PC-3 (cell line): ENCODE data around the gene ZYX. TPM values are rescaled to one million over a fixed set of nuclear protein-coding genes. Genes with fewer than 3 reads are reported as not detected.

ENCODE experiments used
- ATAC-seq: fragments of 200-7000 bp; cut with Tn5 transposase; 2 replicates; pipeline ENCODE4 v1.9.1; 2020; ENCODE audit warnings: mild to moderate bottlenecking, moderate library complexity
- BruUV-seq: library from RNA; stranded (reverse); fragments of 400-500 nt; replicated peaks from 2 replicates; lab custom pipeline; 2021; lab: Mats Ljungman, UMichigan
- CTCF ChIA-PET: fragments of 300-600 bp; sonication (Branson Sonifier 250); formaldehyde crosslinking; loops from one replicate; lab custom pipeline; 2022; ENCODE audit warnings: antibody characterized with exemption; lab: Charles Lee
- POLR2A ChIA-PET: fragments of 300-600 bp; sonication (Branson Sonifier 250); formaldehyde crosslinking; loops from one replicate; lab custom pipeline; 2022; ENCODE audit warnings: antibody characterized with exemption; ENCODE audit not compliant: unreplicated experiment; lab: Charles Lee
- DNase-seq: peaks from one replicate; pipeline ENCODE4 v3.0.0-alpha.2; 2015
- H2AFZ ChIP-seq: fragments of 300-600 bp; sonication (generic); 2 replicates; pipeline ENCODE4 v1.6.0; 2016; ENCODE audit warnings: antibody characterized with exemption, low read length
- H3F3A ChIP-seq: fragments of 300-600 bp; sonication (generic); one replicate; pipeline ENCODE4 v1.6.0; 2017; ENCODE audit warnings: antibody characterized with exemption, low read length, control low read depth, mild to moderate bottlenecking; ENCODE audit not compliant: unreplicated experiment
- H3K27ac ChIP-seq: fragments of 300-600 bp; sonication (generic); 2 replicates; pipeline ENCODE4 v1.5.1; 2016; ENCODE audit warnings: mild to moderate bottlenecking, low read length
- H3K27me3 ChIP-seq: fragments of 300-600 bp; sonication (generic); 2 replicates; pipeline ENCODE4 v1.6.1; 2016; ENCODE audit warnings: low read length, mixed read lengths
- H3K36me3 ChIP-seq: fragments of 300-600 bp; sonication (generic); 2 replicates; pipeline ENCODE4 v1.6.1; 2016; ENCODE audit warnings: low read depth, mixed run types, low read length, mixed read lengths
- H3K4me1 ChIP-seq: fragments of 300-600 bp; sonication (generic); 2 replicates; pipeline ENCODE4 v1.5.1; 2016; ENCODE audit warnings: low read length; ENCODE audit not compliant: insufficient read depth
- H3K4me2 ChIP-seq: fragments of 300-600 bp; sonication (generic); 2 replicates; pipeline ENCODE4 v1.6.0; 2016; ENCODE audit warnings: low read length
- H3K4me3 ChIP-seq: fragments of 300-600 bp; sonication (generic); 2 replicates; pipeline ENCODE4 v1.5.1; 2016; ENCODE audit warnings: mild to moderate bottlenecking, low read length, mixed read lengths
- H3K79me2 ChIP-seq: fragments of 300-600 bp; sonication (generic); 2 replicates; pipeline ENCODE4 v1.6.1; 2017; ENCODE audit warnings: low read length, mixed read lengths
- H3K9ac ChIP-seq: fragments of 300-600 bp; sonication (generic); 2 replicates; pipeline ENCODE4 v1.6.0; 2016; ENCODE audit warnings: mild to moderate bottlenecking, low read length
- H3K9me2 ChIP-seq: fragments of 300-600 bp; sonication (generic); replicated peaks from 2 replicates; pipeline ENCODE4 v1.6.1; 2016; ENCODE audit warnings: mixed run types, low read length, mixed read lengths
- H3K9me3 ChIP-seq: fragments of 300-600 bp; sonication (generic); 2 replicates; pipeline ENCODE4 v1.6.1; 2016; ENCODE audit warnings: low read length, mixed read lengths
- H4K20me1 ChIP-seq: fragments of 300-600 bp; sonication (generic); 2 replicates; pipeline ENCODE4 v1.6.1; 2016; ENCODE audit warnings: low read length, mixed read lengths
- CTCF ChIP-seq: fragments of 300-600 bp; sonication (generic); conservative IDR thresholded peaks from 2 replicates; pipeline ENCODE4 v1.5.1; 2017; ENCODE audit warnings: antibody characterized with exemption, low read depth, mild to moderate bottlenecking, low read length
- EZH2 ChIP-seq: fragments of 300-600 bp; sonication (generic); IDR thresholded peaks from one replicate; pipeline ENCODE4 v1.6.1; 2017; ENCODE audit warnings: antibody characterized with exemption, mild to moderate bottlenecking, low read length; ENCODE audit not compliant: unreplicated experiment
- EZH2phosphoT487 ChIP-seq: fragments of 300-600 bp; sonication (generic); IDR thresholded peaks from 2 replicates; pipeline ENCODE4 v1.6.1; 2018; ENCODE audit warnings: mild to moderate bottlenecking, antibody characterized with exemption, low read length, borderline replicate concordance
- intact Hi-C: fragments of 100-400 bp; cut with micrococcal nuclease; formaldehyde crosslinking; loops from 2 replicates; pipeline ENCODE4 v1.9.0; 2023
- total RNA-seq: library from RNA; depleted of rRNA; stranded (reverse); fragments of >200 nt; gene quantifications from 2 replicates; pipeline ENCODE4 v1.2.3, GENCODE V29; 2014

The ZYX gene
- total RNA-seq, 1 experiment from 2014 or later = 108 TPM

GRCh38 chr7:143389316-143390103 is 8.4 kb downstream of the ZYX start:
- Histone ChIP-seq H3K9ac (no peak overlapping the region), H3K9me3 (no peaks in the 10 kb centered on the region), H3K4me1 (peaks cover 9% of the 10 kb centered on the region; the same call in 1 of the 2 replicates), H3K36me3 (peaks cover 28% of the 10 kb centered on the region), H3F3A (no peaks in the 10 kb centered on the region), H3K9me2 (no peaks in the 10 kb centered on the region), H3K27me3 (no peaks in the 10 kb centered on the region), H3K4me2 (no peak overlapping the region), H2AFZ (no peak overlapping the region), H3K4me3 (no peak overlapping the region), H3K27ac (no peak overlapping the region), H3K79me2 (peaks cover 29% of the 10 kb centered on the region), H4K20me1 (peaks cover 29% of the 10 kb centered on the region)
- DNase-seq (no peak), ATAC-seq (no peak)
- TF ChIP-seq CTCF (0 out of 2 replicates have a peak, but pooled peaks have one; percentile 16), EZH2phosphoT487 (no peak)
- ChIA-PET CTCF (no interaction called here), POLR2A (no interaction called here)
- intact Hi-C loops = no loop called here
- no TSS peak for BruUV-seq

- ATAC-seq (no peak), DNase-seq (no peak)
- Histone ChIP-seq H3K9me2 (no peaks in the 10 kb centered on the region), H3K27ac (no peak overlapping the region), H3K79me2 (peaks cover 22% of the 10 kb centered on the region), H3F3A (no peaks in the 10 kb centered on the region), H3K4me2 (no peak overlapping the region), H2AFZ (no peak overlapping the region), H3K9ac (no peak overlapping the region), H3K4me3 (no peak overlapping the region), H3K9me3 (no peaks in the 10 kb centered on the region), H3K36me3 (peaks cover 21% of the 10 kb centered on the region), H4K20me1 (peaks cover 22% of the 10 kb centered on the region; the same call in 1 of the 2 replicates), H3K27me3 (no peaks in the 10 kb centered on the region), H3K4me1 (0 out of 2 replicates have a peak, but pooled peaks cover 1% of the 10 kb centered on the region)
- no TSS peak for BruUV-seq
- TF ChIP-seq EZH2phosphoT487 = no peak
- no peak for TF ChIP-seq CTCF
- no peak for TF ChIP-seq EZH2
- intact Hi-C loops = no loop called here
- ChIA-PET CTCF (no interaction called here), POLR2A (interaction anchor here (0.6 kb wide), 1 partner anchor 127 kb away, joined by 3 read pairs; the partner anchor contains the start of gene GSTK1)
These were observed 9.1 kb downstream of the ZYX start for GRCh38 chr7:143390104-143390772.
